SU-DHL-6 (cell line): ENCODE results near the gene FBN2.

ENCODE experiments used
- H2AFZ ChIP-seq: fragments of 200-600 bp; sonication (generic); 2 replicates; pipeline ENCODE4 v1.6.1; 2014; ENCODE audit warnings: low read depth, mild to moderate bottlenecking, moderate library complexity, mixed read lengths, antibody characterized with exemption, low read length; ENCODE audit not compliant: severe bottlenecking
- H3F3A ChIP-seq: fragments of 200-600 bp; shearing (Covaris generic); 2 replicates; pipeline ENCODE4 v1.6.0; 2016; ENCODE audit warnings: antibody characterized with exemption, mild to moderate bottlenecking; ENCODE audit not compliant: insufficient read depth
- H3K27ac ChIP-seq: fragments of 200-600 bp; sonication (generic); 2 replicates; pipeline ENCODE4 v1.5.1; 2016; ENCODE audit warnings: low read depth, mild to moderate bottlenecking, low read length, moderate library complexity, mixed read lengths
- H3K27me3 ChIP-seq: fragments of 200-600 bp; sonication (generic), shearing (Covaris generic); 2 replicates; pipeline ENCODE4 v1.6.0; 2014; ENCODE audit warnings: mild to moderate bottlenecking, low read length
- H3K36me3 ChIP-seq: fragments of 200-600 bp; sonication (generic); 2 replicates; pipeline ENCODE4 v1.6.1; 2014; ENCODE audit warnings: mild to moderate bottlenecking, low read length, mixed read lengths
- H3K4me2 ChIP-seq: fragments of 300-600, 200-600 bp; shearing (Covaris generic), sonication (generic); 2 replicates; pipeline ENCODE4 v1.6.0; 2014; ENCODE audit warnings: low read length, low read depth, mild to moderate bottlenecking; ENCODE audit not compliant: poor library complexity, severe bottlenecking
- H3K4me3 ChIP-seq: fragments of 200-600 bp; sonication (generic); 2 replicates; pipeline ENCODE4 v1.5.1; 2014; ENCODE audit warnings: antibody characterized with exemption, low read length, mild to moderate bottlenecking, mixed read lengths; ENCODE audit not compliant: insufficient read depth, poor library complexity, severe bottlenecking
- H3K79me2 ChIP-seq: fragments of 200-600 bp; sonication (generic); 2 replicates; pipeline ENCODE4 v1.6.1; 2014; ENCODE audit warnings: mild to moderate bottlenecking, low read length, moderate library complexity; ENCODE audit not compliant: insufficient read depth
- H3K9ac ChIP-seq: fragments of 200-600 bp; sonication (generic); 2 replicates; pipeline ENCODE4 v1.7.0; 2014; ENCODE audit warnings: mild to moderate bottlenecking, low read length
- H3K9me2 ChIP-seq: fragments of 200-600 bp; sonication (generic); replicated peaks from 2 replicates; pipeline ENCODE4 v1.6.1; 2014; ENCODE audit warnings: low read length; ENCODE audit not compliant: insufficient read depth
- H3K9me3 ChIP-seq: fragments of 200-600 bp; sonication (generic); 2 replicates; pipeline ENCODE4 v1.6.1; 2014; ENCODE audit warnings: low read length, mixed read lengths; ENCODE audit not compliant: insufficient read depth
- H4K20me1 ChIP-seq: fragments of 200-600 bp; sonication (generic); 2 replicates; pipeline ENCODE4 v1.6.1; 2014; ENCODE audit warnings: low read depth, mild to moderate bottlenecking, antibody characterized with exemption, low read length, moderate library complexity, mixed read lengths
- CTCF ChIP-seq: fragments of 200-600 bp; sonication (generic); IDR thresholded peaks from one replicate; pipeline ENCODE4 v1.5.1; 2017; ENCODE audit warnings: antibody characterized with exemption, mild to moderate bottlenecking, low read length, moderate library complexity; ENCODE audit not compliant: insufficient read depth, poor library complexity, severe bottlenecking
- EZH2phosphoT487 ChIP-seq: fragments of 200-600 bp; sonication (generic), shearing (Covaris generic); conservative IDR thresholded peaks from 2 replicates; pipeline ENCODE4 v1.6.1; 2018; ENCODE audit warnings: mild to moderate bottlenecking, antibody characterized with exemption, low read length, moderate library complexity, mixed read lengths

FBN2 gene

GRCh38 chr5:128257076-128257475 lies 281.0 kb downstream of the FBN2 start:
- Histone ChIP-seq H3K27me3 (no peaks in the 10 kb centered on the region), H3K36me3 (no peaks in the 10 kb centered on the region), H3K4me3 (no peak overlapping the region), H3K9me3 (0 out of 2 replicates have a peak, but pooled peaks cover 7% of the 10 kb centered on the region), H3F3A (no peaks in the 10 kb centered on the region), H3K27ac (no peak overlapping the region), H3K4me2 (no peak overlapping the region), H3K79me2 (no peaks in the 10 kb centered on the region), H2AFZ (no peak overlapping the region), H3K9me2 (no peaks in the 10 kb centered on the region), H4K20me1 (no peaks in the 10 kb centered on the region), H3K9ac (no peak overlapping the region)
- TF ChIP-seq CTCF (no peak), EZH2phosphoT487 (no peak)

GRCh38 chr5:128254789-128255188 lies 283.3 kb downstream of the FBN2 start:
- no peak overlapping the region for H3K4me2 ChIP-seq
- H3K4me3 ChIP-seq, result no peak overlapping the region
- no peak overlapping the region for H2AFZ ChIP-seq
- H3K36me3 ChIP-seq, result no peaks in the 10 kb centered on the region
- H3K9ac ChIP-seq, result no peak overlapping the region
- TF ChIP-seq EZH2phosphoT487 (no peak), CTCF (no peak)
- H4K20me1 ChIP-seq, result no peaks in the 10 kb centered on the region
- no peak overlapping the region for H3K27ac ChIP-seq
- no peaks in the 10 kb centered on the region for H3K9me2 ChIP-seq
- no peaks in the 10 kb centered on the region for H3K79me2 ChIP-seq
- no peaks in the 10 kb centered on the region for H3F3A ChIP-seq
- no peaks in the 10 kb centered on the region for H3K27me3 ChIP-seq
- H3K9me3 ChIP-seq, result 0 out of 2 replicates have a peak, but pooled peaks cover 7% of the 10 kb centered on the region

GRCh38 chr5:128253880-128254279 lies 284.2 kb downstream of the FBN2 start:
- Histone ChIP-seq H4K20me1 (no peaks in the 10 kb centered on the region), H3K9me2 (no peaks in the 10 kb centered on the region), H3K4me3 (no peak overlapping the region), H3K36me3 (no peaks in the 10 kb centered on the region), H3F3A (no peaks in the 10 kb centered on the region), H2AFZ (no peak overlapping the region), H3K79me2 (no peaks in the 10 kb centered on the region), H3K9me3 (0 out of 2 replicates have a peak, but pooled peaks cover 7% of the 10 kb centered on the region), H3K4me2 (no peak overlapping the region), H3K9ac (no peak overlapping the region), H3K27ac (no peak overlapping the region), H3K27me3 (no peaks in the 10 kb centered on the region)
- TF ChIP-seq EZH2phosphoT487 (no peak), CTCF (no peak)

- Histone ChIP-seq H3K36me3 (no peaks in the 10 kb centered on the region), H3K9ac (no peak overlapping the region), H3K27ac (no peak overlapping the region), H3F3A (no peaks in the 10 kb centered on the region), H3K4me2 (no peak overlapping the region), H3K4me3 (no peak overlapping the region), H2AFZ (no peak overlapping the region), H3K9me3 (0 out of 2 replicates have a peak, but pooled peaks cover 7% of the 10 kb centered on the region), H3K79me2 (no peaks in the 10 kb centered on the region), H4K20me1 (no peaks in the 10 kb centered on the region), H3K27me3 (no peaks in the 10 kb centered on the region), H3K9me2 (no peaks in the 10 kb centered on the region)
- TF ChIP-seq EZH2phosphoT487, result no peak
- TF ChIP-seq CTCF, result no peak
Measured at GRCh38 chr5:128253161-128253560, 284.9 kb downstream of the FBN2 start.
